Right renal cortex interstitium (tissue), 3 donors: ENCODE data around the gene ANXA2. TPM values are rescaled to one million over a fixed set of nuclear protein-coding genes. Genes with fewer than 3 reads are reported as not detected.
A peak's percentile ranks its signal among the peaks of the same experiment; 100 is the strongest.
"Not testable (repeated sequence)": the region's sequence is repeated elsewhere in the genome, so short reads cannot be mapped to it uniquely, and the experiment has no call there.

Experiments used
- DNase-seq, 3 donors: peaks; one replicate each; pipeline ENCODE4 v3.0.0-alpha.2; 2013; ENCODE audit warnings: low read depth in 3 of 3, low spot score in 2 of 3
- polyA plus RNA-seq, 3 donors: library from polyadenylated mRNA; unstranded; fragments of 120-200 nt; gene quantifications; one replicate each; pipeline ENCODE4 v1.2.1, GENCODE V29; 2013; ENCODE audit not compliant: insufficient read length in 3 of 3

ANXA2 gene
- polyA plus RNA-seq, 3 donors: 595 to 675 (median 649) TPM

DNA sequence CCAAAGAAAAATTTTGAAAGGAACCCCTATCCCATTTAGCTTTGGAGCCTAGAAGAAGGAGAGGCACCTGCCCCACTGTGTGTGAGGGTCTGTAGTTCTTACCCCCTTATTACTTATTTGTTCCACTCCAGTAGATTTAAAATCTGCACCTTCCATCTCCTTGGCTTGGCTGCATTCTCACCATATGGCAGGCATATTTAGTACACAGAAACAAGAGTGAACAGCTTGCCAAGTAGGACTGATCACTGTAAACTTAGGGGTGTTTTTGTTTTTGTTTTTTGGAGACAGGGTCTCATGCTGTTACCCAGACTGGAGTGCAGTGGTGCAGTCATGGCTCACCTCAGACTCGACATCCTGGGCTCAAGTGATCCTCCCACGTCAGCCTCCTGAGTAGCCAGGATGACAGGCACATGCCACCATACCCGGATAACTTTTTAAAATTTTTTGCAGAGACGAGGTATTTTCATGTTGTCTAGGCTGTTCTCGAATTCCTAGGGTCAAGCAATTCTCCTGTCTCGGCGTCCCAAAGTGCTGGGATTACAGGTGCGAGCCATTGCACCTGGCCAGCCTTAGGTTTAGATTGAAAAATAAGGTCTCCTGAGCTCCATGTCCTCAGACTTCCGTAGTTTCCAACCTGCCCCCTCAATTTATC is 14.1 kb upstream of the ANXA2 start:
- no peak for DNase-seq

DNA sequence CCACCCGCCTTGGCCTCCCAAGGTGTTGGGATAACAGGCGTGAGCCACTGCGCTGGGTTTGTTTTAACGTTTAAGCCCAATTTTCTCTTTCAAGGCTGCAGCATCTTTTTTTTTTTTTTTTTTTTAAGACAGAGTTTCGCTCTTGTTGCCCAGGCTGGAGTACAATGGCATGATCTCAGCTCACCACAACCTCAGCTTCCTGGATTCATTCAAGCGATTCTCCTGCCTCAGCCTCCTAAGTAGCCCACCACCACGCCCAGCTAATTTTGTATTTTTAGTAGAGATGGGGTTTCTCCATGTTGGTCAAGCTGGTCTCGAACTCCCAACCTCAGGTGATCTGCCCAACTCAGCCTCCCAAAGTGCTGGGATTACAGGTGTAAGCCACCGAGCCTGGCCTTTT is 12.6 kb upstream of the ANXA2 start:
- DNase-seq: not testable (repeated sequence)

DNA sequence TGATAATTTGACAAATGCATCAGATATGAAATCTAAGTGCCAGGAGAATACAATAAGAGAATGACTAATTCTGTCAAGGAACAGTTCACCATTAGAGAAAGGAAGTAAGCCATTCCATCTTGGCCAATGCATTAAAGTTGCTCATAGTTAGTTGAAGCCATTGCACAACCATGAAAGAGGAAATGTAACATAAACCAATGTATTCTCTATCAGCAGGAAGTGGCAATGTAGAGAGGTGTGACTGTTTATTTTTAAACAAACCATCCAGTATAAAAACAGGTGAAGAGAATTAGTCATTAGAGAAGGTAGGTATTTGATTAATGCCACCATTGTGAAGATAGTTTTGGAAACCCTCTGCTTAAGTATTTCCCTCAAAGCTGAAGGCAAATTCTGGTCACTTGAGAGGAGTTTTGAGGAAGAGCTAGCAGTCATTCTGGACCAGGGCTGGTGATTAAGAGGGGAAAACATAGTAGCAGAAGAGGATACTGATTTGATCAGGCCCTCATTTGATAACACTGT is 10.7 kb upstream of the ANXA2 start:
- no peak for DNase-seq

DNA sequence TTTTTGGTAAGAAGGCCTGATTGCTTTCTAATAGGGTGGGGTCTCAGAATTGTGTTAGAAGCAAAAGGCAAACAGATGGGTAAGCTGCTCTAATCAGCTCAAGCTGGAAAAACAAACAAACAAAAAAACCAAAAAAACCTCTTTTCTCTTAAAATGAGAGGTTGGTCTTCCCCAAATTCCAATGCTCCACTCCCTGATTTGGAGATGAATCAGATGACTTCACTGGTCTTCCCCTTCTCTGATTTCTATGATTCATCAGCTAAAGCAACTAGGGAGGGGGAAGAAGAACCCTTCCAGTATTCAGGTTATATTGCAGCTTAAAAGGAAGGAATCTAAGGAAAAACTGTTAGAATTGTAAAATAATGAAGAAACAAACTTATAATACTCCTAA is 9.6 kb upstream of the ANXA2 start:
- DNase-seq: no peak

DNA sequence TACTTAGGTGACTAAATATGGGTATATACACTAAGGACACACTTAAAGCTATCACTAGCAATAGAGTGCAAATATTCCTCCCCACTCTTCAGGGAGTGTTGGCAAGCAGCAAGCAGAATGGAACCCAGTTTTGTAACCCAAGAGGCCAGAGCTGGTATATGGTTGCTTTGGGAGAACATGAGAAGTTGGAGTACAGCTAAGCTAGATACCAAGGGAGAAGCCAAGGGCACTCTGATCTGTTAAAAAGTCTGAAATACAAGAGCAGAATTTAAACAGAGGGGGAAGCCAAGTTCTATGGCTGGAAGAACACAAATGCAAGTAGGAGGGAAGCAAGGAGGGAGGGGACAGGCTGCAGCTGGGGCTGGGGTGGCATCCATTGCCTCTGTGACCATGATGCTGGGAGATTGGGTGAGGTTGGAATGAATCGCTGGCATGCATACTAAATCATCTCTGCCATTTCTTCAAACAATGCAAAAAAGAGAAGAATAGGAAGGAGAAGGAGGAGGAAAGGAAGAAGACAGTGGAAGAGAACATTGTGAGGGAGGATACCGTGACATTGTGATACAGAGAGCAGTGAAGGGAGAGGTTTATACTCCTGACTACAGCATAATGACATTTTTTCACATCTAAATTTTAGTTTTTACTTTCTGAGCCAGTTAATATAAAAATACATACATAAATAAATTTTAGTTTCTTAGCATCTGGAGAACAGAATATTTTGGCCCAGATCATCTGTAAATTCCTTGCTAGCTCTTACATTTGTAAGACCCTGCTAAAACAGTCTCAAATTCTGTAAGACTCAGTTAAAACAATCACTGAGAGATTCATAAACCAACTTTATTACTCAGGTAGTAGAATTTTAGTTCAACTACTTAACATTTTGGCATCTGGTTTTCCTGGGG is 9.0 kb upstream of the ANXA2 start:
- no peak for DNase-seq

DNA sequence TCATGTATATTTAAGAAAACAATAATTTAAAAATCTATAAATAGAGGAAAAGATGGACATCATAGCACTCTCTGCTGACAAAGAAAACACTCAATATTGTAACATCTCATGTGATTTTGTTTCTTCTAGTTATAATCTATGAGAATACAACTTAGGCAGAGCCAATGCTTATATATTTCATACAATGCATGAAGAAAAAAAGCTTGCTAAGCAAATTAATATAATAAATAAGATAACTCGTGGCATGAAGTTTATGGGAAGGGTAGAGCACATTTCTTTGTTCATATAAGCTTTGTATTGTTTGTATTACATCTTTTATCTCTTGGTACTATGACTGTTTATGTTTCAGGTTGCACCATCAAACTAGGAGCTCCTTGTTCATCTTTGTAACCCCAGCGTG is 7.6 kb upstream of the ANXA2 start:
- no peak for DNase-seq

DNA sequence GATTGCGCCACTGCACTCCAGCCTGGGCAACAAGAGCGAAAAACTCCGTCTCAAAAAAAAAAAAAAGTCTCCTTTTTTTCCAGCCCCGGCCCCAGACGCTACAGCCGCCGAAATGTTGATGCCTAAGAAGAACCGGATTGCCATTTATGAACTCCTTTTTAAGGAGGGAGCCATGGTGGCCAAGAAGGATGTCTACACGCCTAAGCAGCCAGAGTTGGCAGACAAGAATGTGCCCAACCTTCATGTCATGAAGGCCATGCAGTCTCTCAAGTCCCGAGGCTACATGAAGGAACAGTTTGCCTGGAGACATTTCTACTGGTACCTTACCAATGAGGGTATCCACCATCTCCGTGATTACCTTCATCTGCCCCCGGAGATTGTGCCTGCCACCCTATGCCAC is 6.6 kb upstream of the ANXA2 start:
- DNase-seq: not testable (repeated sequence)

DNA sequence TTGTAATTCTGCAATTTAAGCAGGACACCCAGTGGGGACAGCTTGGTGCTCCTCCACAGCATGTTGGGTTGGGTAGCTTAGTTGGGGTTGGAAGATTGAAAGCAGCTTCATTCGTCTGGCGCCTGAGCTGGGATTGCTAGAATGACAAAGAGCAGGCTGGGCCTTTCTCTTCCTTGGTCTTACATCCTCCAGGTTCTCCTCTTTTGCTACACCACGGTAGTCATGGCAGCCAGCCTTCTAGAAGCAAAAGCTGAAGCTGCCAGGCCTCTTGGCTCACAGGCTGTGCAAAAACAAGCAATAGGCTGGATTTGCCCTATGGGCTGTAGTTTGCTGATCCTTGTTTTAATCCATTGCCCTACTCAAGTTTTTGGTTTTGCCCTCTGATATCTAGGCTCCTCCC is 3.2 kb upstream of the ANXA2 start:
- DNase-seq: no peak

DNA sequence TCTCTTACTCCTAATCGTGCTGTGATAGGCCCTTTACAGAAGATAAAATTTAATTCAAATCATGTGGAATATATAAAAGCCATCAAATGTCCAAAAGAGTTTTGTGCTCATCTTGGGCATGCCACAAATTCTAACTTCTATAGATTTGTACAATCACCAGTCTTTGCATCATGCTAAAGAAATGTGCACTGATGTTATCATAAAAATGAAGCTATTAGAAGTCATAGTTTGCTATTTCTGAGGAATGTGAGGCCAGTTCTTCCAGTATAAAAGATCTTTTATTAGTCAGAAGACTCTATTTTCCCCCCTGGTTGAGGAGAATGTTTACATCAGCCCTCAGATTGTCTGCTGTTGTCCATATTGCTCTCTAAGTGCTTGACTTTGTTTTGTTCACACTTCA is 2.1 kb upstream of the ANXA2 start:
- no peak for DNase-seq

DNA sequence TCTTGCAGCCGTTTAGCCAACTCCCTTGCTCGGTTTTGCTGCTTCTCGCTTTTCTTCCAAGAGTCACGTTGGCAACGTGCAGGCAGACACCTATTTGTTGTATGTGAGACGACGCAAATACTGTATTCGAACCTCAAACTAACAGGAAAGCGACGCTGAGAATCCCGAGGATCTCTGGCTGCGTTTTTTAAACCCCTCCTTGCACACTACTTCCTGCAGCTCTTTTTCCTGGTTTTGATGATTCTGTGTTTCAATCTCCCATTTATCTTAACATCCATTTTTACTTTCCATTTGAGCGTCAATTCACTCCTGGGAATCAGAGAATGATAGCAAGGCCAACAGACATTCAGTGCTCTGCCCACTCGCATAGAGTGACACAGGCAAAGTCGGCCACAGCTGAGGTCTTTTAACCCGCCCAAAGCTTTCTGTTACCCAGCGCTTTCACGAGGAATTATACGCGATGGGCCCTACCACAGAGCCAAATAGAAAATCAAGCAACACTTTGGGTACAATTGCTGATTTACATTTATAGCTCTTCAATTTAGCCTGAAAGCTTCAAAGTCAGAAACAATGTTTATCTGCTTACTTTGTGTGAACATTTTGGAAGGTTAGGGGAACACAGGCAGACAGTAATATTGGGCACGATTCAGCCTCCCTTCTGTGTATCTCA is 1.6 kb upstream of the ANXA2 start:
- no peak for DNase-seq

DNA sequence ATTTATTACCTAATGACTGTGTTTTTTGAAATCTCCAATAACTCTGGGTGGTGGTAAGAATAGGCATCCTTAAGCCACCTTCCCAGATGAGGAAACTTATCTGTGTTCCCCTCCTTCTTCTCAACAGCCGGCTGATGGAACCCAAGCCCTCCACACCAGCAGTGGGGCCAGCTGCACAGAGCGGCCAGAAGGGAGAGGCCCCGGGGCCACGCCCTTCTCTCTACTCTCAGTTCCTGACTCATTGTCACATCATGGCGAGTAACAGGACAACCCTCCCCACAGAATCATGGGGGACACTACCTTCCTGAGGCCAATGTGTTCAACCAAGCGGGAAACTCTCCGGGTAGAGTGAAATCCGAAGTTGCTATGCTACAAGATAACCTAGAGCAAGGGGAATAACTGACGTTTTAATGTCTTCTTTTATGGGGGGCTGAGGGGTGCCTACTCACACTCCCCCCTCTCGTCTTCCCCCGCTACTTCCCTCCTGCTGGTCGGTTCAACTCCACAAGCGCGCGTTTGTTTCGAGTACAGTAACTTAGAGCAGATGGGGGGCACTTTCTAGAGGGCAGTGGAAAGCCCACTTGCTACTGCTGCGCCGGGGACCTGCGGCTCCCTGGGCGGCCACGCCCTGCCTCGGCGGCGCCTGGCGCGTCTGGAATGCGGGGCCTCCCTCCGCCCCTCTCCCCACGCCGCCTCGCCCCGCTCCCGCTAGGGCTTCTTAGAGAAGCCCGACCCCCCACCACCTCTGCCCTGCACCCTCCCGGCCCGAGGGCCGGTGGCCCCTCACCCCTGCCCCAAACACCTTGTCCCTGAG is 621 bp downstream of the ANXA2 start:
- DNase-seq: peak in 1 of 3 donors; percentile 23

DNA sequence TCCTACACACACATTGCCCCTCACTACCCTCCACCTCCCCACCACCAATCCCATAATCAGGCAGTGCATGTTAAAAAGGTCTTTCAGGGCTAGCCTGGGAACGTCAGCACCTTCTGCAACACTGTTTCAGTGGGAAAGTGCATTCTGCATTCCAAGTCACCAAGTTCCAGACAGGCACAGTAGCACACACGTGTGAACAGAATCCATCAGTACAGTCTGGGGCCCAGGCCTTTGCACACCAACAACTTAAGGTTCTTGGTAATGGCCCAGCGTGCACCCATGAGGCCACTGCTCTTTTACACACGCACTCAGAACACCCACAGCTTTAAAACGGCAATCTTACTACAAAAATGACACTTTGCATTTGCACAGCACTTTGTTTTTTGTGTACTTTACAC is 1.2 kb downstream of the ANXA2 start:
- no peak for DNase-seq

DNA sequence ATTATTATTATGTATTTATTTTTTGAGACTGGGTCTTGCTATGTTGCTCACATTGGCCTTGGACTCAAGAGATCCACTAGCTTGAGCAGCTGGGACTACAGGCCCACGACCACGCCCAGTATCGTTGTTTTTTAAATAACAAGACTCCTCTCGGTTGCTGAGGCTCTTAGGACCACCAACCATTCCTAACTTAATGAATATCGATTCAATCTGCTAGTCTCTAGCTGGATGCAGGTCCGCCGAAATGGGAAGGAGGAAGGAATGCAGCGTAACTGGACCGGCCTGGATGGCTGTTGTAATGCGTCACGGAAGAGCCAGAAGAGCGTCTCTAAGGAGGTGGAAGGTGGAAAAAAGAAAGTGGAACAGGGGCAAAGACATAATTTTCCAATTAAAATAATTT is 1.7 kb downstream of the ANXA2 start:
- DNase-seq: no peak

DNA sequence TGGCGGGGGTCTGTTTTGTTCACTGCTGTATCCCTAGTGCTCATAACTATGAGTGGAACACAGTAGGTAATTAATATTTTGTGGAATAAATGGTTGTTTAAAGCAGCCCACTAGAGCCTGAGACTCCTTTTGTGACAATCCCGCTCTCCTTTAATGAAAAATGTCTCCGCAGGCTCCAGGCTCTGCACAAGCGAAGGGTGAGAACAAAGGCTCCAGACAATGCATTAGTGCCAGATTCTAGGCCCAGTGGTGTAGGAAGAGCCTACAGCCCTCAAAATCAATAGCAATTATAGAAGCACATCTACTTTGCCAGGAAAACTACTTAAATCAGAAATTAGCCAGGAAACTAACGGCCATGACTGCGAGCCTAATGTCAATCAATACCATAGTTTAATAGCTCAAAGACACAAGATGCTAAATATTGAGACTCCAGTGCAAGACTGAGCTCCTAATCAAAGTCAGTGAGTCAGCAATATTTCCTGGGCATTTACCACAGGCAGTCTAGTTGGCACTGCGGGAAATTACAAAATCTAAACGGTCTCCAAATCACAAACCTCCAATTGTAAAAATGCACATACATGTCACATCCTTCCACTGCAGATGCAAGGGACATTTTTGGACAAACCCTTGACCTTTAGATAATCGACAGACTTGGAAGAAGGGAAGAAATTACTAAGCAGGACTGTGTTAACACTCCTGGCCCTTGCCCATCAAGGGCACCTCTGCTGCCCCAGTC is 2.3 kb downstream of the ANXA2 start:
- no peak for DNase-seq

DNA sequence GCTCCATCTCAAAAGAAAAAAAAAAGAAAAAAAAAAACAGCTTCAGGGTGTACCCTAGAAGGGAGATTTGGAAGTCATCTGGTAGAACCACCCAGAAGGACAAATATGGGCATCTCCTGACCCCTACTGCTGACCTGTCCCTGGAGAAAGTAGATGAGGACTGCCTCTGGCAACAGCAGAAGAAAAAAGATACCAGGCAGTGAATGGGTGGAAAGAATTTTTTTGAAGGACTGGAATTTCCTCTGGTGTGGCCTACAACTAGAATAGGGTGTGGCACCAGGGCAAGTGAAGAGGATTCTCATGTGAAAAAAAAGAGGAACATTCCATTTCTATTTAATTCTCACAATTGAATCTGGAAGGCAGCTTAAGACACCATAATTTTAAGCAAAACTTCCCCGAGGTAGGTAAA is 3.1 kb downstream of the ANXA2 start:
- no peak for DNase-seq

DNA sequence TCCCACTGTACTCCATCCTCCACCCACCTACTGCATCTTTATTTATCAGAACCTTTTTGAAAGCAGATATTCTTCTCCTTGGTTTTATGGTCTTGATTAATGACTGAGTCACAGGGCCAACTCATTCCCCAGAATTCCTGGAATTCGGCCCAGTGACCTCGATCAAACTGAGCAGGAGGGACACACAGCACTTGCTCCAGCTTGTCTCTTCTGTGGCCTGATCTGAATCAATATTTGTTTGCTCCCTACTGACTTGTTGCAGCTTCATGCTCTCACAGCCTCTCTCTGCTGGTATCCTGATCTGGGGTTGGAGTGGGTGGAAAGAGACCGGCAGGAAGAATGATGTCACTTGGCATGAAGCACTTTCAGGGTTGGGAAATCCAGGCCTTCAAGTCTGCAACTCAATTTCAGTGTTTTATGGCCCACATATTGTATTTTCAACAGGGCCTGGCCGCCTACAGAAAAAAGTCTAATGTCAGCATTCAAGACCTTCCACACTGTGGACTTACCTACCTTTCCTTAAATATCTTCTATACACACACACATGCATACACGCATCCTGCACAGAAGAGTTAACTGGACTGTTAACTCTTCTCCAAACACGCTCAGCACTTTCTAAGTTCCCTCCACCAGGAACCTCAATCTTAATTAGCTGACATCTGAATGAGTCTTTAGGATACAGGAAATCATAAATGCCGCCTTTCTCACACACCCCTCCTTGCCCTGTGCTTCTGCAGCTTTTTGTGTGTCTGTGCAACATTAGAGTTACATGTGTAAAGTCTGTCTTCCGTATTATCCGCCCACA is 4.6 kb downstream of the ANXA2 start:
- DNase-seq: peak in 2 of 3 donors; percentile 66 to 68

DNA sequence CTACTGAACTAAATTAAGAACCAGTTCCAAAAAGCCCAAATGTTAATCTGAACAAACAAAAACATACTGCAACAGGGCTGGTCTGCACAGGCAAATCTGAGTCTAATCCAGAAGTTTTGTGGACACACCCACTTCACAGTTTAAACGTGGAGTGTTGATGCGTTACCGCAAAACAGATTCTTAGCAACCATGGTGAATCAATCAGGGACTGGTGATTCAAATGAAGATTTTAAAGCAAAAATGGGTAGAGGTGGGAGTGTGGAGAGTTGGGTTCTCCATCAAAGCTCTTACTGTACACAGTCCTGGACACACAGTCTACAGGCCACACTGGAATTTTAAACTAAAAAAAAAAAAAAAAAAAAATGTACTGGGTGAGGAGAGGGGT is 5.2 kb downstream of the ANXA2 start:
- peak in 1 of 3 donors; percentile 44 for DNase-seq

DNA sequence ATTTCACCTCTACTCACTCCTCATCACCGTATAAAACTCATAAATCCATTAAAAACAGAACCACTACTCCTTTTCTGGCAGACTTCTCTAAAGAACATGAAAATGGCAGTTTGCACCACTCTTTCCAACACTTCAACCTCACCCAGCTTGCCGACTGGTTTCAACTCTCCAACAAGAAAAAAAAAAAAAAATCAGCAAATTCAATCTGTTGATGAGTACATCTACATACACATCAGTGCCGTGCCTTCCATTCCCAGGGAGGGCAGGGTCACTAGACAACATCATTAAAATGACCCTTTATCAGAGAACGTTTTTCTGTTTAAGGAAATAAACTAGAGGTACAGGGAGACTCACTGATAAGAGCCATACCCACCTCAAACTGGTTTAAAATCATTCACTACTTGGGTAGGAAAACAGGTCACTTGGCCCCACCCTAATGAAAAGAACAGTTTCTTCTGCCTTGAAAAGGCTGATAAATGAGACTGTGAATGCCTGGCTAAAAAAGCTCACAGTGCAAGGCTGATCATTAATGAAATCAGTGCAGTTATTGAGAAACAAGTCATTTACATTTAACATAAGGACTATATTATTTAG is 6.0 kb downstream of the ANXA2 start:
- no peak for DNase-seq
